Renal pelvis (tissue), 4 donors: ENCODE data around the gene UGT1A8. TPM values are rescaled to one million over a fixed set of nuclear protein-coding genes. Genes with fewer than 3 reads are reported as not detected.
"Not testable (repeated sequence)": the region's sequence is repeated elsewhere in the genome, so short reads cannot be mapped to it uniquely, and the experiment has no call there.

ENCODE experiments used
- DNase-seq: peaks from one replicate; pipeline ENCODE4 v3.0.0-alpha.2; 2013
- polyA plus RNA-seq, 3 donors: library from polyadenylated mRNA; unstranded; fragments of 120-200 nt; gene quantifications; one replicate each; pipeline ENCODE4 v1.2.1, GENCODE V29; 2013; ENCODE audit not compliant: insufficient read length in 3 of 3

Gene UGT1A8
- polyA plus RNA-seq, 3 donors: not detected

DNA sequence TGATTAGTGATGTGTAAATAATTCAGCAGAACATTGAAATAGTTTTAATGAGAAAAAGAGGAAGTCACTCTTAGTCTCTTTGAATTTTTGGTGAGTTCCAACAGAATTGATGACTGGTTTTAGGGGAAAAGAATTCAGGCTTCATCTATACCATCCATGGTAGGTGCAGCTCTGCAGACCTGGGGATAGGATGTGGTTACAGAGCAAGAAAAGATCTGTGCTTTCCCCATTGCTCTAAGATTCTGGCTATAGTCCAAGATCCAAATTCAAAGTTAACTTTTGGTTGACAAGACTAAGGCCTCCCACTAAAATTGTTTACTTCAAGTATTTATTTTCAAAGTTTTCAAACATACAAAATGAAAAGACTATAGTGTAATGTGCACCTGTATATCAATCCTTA is 22.4 kb downstream of the UGT1A8 start:
- DNase-seq: no peak

DNA sequence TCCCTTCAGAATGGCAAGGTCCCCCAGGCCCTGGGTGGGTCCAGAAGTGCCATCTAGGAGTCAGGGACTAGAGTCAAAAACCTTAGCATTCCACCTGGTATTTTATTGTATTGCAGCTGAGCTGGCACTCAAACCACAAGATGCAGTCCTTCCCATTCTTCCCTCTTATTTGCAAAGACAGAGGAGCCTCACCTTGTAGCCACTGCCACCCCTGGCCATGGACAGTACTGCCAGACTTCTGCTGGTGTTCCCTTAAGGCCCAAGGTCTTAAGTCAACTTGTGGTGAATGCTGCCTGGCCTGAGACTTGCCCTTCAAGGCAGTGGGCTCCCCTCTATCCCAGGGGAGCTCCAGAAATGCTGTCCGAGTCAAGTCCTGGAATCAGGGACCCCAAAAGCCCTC is 25.7 kb downstream of the UGT1A8 start:
- no peak for DNase-seq

DNA sequence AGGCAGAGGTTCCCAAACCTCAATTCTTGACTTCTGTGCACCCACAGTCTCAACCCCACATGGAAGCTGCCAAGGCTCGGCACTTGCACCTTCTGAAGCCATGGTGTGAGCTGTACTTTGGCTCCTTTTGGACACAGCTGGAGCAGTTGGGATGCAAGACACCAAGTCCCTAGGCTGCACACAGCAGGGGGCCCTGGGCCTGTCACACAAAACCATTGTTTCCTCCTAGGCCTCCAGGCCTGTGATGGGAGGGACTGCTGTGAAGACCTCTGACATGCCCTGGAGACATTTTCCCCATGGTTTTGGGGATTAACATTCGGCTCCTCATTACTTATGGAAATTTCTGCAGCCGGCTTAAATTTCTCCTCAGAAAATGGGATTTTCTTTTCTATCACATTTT is 28.6 kb downstream of the UGT1A8 start:
- DNase-seq: not testable (repeated sequence)

DNA sequence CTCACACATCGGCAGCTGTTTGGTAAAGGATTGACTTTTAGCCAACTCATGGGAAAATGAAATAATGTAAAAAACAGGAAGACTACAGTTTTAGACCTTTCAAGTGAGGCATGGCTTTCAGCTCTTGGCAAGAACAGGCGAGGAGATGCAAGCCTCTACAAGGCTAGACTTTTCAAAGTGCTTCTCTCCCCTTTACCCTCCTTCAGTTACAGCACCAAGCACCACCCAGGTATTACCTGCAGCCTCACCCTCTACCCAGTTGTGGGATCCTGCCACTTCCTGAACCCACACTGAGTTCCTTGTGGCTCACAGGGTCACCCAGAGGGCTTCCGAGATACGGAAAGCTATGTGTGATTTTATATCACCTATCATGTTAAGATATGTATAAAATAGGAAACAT is 33.5 kb downstream of the UGT1A8 start:
- DNase-seq: no peak

DNA sequence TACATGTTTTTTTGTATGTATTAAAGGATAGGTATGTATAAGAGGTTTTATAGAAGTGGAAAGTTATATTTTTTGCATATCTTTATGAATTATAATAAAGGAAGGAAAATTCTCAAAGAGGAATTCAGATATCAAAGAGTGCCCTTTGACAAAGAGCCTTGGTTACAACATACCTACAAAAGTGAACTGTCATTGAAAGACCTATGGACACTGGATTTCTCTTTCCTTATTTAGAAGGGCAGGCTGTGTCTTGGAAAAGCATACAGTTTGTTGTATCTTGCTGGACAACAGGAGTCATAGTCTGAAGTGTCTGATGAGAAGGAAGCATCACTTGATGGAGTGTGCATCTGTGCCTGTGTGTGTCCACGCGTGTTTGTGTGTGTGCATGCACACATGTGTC is 34.0 kb downstream of the UGT1A8 start:
- DNase-seq: no peak

DNA sequence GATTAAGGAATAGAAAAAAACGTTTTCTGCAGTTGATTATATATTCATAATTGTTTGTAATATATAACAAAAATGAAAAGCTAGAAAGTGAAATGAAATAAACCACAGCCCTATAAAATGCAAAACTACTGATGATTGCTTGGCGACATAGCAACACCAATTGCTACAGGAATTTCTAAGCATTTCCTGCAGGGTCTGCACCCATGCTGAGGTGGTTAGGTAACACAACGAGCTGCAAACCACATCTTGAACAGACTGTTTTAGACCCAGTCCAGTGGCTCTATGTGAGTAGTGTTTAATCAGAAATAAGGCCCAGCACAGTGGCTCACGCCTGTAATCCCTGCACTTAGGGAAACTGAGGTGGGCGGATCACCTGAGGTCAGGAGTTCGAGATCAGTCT is 37.1 kb downstream of the UGT1A8 start:
- DNase-seq: no peak

DNA sequence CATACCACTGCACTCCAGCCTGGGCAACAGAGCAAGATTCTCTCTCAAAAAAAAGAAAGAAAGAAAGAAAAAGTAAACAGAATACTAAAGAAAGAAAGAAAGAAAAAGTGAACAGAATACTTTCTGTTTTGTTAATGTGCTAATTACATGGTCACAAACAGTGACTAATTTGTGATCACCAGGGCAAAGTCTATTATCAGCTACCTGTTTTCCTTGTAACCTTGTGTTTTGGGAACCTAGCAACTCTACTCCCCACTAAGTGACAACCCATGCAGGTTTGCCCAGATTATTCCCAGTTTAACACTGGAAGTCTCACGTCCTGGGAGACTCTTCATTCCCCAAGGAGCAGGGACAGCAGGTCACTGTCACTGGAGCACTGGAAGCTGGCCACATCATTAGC is 37.6 kb downstream of the UGT1A8 start:
- DNase-seq: no peak

DNA sequence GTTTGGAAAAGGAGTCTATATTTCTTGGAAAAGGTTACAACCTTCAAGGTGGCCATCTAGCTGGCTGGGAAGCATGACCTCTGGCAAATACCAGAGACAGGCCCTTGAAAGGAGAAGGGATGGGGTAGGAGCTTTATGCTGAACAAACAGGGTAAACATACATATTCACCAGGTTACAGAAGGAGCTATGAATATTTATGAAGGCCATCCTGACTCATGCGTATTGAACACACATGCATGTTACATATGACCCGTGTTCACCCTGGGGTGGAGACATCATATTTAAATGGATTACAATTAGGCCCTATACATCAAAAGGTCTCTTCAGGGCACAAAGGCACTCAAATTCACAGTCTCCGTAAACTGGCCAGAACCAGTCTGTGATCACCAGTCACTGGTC is 38.5 kb downstream of the UGT1A8 start:
- DNase-seq: not testable (repeated sequence)

DNA sequence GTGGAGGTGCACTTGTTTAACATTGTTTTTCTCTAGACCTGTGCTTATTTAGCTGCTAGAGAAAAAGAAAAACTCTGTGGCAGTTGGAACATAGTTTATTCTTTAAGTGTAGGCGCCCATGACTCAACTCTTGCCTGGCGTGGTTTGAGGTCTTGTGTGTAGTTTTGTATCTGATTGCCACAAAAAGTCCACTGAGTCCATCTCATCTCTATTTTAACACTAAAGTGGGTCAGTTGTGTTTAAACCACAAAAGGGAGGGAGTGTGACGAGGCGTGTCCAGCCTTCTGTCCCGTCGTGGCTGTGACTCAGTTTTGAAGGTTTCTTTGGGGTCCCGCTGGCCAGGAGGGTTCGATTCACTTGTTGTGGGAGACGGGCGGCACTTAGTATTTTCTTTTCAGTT is 39.0 kb downstream of the UGT1A8 start:
- DNase-seq: no peak

DNA sequence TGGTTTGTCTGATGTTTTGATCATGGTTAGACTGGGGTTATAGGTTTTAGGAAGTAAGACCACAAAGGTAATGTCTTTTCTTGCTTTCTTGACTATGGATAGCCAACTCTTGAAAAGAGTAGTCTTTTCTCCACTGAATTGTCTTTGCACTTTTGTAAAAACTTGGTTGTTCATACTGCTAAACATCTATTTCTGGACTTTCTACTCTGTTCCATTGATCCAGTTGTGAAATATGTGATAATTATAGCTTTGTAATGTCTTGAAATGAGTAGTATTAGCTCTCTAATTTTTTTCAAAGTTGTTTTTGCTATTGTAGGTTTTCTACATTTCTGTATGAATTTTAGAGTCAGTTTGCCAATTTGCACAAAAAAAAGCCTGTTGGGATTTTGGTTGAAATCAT is 41.2 kb downstream of the UGT1A8 start:
- DNase-seq: no peak

DNA sequence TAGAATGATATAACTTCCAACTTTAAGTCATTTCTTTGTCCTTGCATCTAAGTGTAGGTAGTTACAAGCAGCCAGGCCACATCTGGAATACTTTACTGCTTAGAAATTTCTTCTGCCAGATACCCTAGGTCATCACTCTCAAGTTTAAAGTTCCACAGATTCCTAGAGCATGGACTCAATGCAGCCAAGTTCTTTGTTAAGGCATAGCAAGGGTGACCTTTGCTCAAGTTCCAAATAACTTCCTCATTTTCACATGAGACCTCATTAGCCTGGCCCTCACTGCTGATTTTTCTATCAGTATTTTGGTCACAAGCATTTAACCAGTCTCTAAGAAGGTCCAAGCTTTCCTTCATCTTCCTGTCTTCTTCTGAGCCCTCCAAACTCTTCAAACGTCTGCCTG is 46.5 kb downstream of the UGT1A8 start:
- no peak for DNase-seq

DNA sequence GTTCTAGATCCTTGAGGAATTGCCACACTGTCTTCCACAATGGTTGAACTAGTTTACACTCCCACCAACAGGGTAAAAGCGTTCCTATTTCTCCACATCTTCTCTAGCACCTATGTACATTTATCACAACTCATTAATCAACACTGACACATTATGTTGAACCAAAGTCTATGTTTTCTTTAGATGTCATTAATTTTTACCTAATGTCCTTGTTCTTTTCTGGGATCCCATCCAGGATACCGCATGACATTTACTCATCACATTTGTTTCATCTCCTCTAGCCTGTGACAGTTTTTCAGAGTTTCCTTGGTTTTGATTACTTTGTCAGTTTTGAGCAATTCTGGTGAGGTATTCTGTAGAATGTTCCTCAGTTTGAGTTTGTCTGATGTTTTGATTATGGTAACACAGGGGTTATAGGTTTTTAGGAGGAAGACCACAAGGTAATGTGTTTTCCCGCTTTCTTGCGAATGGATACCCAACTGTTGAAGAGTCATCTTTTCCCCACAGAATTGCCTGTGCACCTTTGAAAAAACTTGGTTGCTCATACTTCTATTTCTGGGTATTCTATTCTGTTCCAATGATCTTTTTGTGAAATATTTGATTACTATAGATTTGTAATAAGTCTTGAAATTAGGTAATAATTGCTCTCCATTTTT is 51.3 kb downstream of the UGT1A8 start:
- no peak for DNase-seq

DNA sequence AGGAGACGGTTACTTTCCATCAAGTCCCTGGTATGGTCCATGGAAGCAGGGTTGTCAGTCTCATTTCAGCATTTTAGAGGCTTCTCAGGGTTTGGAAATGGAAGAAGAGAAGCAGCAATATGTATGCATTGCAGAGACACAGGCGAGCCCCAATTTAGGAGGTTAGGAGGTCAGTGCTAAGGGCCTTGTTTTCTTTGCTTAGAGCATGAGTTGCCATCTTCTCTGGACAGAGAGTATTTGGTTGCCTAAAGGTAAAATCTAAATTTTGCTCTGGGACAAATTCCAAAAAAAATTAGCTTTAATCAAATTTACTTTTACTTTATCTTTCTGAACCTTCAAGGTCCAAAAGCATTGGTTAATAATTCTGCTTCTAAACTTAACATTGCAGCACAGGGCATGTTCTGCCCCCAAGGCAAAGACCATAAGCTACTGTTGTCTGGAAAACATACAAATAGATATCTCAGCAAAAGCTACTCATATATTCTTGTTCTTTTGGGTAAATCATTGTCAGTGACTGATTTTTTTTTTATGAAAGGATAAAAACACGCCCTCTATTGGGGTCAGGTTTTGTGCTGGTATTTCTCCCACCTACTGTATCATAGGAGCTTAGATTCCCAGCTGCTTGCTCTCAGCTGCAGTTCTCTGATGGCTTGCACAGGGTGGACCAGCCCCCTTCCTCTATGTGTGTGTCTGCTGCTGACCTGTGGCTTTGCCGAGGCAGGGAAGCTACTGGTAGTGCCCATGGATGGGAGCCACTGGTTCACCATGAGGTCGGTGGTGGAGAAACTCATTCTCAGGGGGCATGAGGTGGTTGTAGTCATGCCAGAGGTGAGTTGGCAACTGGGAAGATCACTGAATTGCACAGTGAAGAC is 54.1 kb downstream of the UGT1A8 start, which contains the start of gene UGT1A9:
TSS of gene UGT1A9 (plus strand) at position 609 of the 872 bp plus-strand sequence. CDS start at position 646, 37 bp downstream.
- DNase-seq: no peak

DNA sequence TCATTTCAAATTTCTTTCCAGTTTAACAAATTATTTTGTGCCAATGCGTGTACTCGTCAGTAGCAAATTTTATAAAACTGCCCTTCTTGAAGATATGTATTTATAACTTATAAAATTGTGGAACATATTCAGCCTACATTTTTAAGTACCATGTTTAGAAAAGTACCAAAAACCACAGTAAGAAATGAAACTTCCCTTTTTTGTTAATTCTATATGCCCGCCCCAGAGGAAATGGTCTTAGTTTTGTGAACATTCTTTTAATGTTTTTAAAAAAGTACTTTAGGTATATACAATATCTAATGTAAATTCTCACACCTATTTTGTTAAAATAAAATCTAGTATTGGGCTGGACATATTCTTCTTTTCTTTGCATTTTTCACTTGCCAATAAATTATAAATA is 55.5 kb downstream of the UGT1A8 start:
- DNase-seq: no peak

DNA sequence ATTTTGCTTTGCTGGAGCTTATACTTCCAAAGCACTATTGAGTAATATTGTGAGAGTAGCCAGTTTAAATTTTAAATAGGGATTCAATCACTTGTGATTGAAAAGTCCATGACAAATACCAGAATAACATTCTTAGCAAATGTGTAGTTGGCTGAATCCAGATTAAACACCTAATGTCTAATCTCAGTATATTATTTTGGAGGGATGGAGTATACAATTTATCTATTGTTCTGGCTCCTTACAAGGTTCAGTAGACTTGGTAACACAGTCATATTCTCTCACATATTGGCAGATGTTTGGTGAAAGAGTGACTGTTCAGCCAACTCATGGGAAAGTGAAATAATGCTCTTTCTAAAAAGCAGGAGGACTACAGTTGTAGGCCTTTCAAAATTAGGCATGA is 56.5 kb downstream of the UGT1A8 start:
- no peak for DNase-seq

DNA sequence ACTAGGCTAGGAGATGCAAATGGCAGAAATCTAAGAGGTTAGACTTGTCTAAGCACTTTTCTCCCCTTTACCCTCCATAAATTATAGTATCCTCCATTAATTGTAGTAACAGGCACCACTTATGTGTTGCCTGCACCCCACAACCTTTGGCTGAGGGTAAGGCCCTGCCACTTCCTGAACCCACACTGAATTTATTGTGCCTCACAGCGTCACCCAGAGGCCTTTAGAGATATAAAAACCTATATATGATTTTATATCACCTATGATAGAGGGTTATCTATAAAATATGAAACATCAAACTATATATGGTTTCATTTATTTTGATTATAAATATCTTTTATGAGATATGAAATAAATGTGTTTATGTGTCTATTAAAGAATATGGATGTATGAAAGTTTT is 56.9 kb downstream of the UGT1A8 start:
- DNase-seq: no peak

DNA sequence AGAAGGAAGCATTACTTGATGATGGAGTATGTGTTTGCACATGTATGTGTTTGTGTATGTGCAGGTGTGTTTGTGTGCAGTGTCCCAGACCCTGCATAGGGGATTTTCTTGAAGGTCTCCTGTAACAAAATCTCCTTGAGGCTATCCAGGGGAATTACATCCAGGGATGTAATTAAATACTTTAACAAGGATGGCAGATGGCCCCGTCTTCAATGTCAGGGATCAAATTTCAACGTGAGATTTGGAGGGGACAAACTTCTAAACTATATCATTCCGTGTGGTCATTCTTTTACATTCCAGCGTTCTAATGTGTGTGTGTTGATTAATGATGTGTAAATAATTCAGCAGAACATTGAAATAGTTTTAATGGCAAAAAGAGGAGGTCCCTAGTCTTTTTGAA is 57.6 kb downstream of the UGT1A8 start:
- no peak for DNase-seq

DNA sequence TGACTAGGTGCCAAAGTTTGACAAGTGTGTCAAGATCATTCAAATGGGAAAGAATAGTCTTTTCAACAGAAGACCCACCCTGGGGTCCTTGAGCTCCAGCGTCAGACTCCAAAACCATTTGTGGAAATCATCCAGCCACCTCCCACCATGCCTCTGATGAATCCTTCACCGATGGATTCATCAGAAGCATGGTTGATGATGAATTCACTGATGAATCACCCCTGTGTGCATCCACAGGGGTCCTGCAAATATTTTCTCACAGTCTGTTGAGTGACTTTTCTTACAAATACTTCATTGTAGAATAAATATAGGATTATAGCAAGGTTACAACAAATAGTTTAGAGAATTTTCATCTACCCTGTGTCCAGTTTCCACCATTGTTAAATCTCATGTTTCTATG is 58.6 kb downstream of the UGT1A8 start:
- no peak for DNase-seq

DNA sequence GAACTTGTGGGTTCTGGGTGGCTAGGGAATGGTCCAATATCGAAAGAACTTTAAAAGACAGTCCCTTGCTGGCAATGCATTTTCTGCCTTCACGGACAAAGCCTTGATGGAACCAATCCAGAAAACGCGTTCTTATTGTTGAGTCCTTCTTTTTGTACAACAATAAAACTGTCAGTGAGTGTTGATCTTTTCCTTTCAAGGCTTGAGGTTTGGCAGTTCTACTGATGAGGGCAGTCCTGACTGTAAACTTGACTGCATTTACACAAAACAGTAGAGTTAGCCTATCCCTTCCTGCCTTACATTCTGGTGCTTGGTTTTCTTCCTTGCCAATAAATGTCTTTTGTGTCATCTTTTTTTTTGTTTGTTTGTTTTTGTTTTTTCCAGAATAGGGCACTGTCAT is 61.8 kb downstream of the UGT1A8 start:
- DNase-seq: no peak

DNA sequence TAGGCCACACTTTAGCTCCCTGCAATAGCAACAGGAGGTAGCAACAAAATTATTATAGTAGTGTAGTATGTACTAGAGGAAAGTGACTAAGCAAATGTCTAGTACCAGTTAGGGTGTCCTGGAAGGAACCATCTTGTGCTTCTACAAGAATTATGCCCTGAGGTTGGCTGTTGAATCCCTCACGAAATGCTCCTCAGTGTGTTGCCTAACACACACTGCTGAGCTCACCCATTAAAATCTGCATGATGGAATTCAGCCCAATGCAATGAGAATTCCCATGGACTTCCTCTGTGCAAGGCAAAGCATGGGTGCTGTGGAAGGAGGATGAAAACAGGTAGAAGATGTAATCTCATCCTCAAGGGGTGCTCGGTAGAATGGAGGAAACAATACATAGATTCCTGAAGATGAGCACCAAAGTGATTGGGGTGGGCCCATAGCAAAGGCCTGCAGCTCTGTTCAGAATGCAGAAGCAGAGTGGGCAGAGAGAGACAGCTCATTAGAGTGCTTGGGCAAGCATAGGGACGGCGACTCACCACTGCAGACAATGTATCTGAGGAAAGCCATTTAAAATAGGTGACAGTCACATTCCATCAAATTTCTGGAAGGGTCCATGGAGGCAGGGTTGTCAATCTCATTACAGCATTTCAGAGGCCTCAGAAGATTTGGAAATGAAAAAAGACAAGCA is 63.1 kb downstream of the UGT1A8 start:
- no peak for DNase-seq

DNA sequence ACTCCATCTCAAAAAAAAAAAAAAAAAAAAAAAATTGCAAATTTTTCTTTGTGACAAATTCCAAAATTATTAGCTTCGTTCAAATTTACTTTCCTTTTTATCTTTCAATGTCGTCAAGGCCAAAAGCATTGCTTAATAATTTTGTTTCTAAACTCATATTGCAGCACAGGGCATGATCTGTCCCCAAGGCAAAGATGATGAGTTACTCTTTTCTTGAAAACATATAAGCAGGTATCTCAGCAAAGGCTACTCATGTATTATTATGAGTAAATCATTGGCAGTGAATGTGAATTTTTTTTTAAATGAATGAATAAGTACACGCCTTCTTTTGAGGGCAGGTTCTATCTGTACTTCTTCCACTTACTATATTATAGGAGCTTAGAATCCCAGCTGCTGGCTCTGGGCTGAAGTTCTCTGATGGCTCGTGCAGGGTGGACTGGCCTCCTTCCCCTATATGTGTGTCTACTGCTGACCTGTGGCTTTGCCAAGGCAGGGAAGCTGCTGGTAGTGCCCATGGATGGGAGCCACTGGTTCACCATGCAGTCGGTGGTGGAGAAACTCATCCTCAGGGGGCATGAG is 64.2 kb downstream of the UGT1A8 start, which contains the start of gene UGT1A7:
TSS of gene UGT1A7 (plus strand) at position 381 of the 579 bp plus-strand sequence. CDS start at position 418, 37 bp downstream.
- no peak for DNase-seq

DNA sequence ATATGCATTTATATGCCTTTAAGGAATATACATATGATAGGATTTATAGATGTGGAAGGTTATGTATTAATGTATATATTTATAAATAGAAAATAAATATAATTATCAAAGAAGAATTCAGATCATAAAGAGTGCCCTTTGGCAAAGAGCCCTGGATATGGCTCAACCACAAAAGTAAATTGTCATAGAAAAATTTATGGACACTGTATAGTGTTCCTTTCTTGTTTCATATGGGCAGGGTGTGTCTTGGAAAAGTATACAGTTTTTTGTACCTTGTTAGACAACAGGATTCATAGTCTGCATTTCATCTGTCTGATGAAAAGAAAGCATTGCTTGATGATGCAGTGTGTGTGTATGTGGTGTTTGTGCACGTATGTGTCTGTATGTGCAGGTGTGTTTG is 67.2 kb downstream of the UGT1A8 start:
- DNase-seq: no peak
